CD4-positive, CD25-positive, alpha-beta regulatory T cell (primary cell): ENCODE data around the gene SDE2. TPM values are rescaled to one million over a fixed set of nuclear protein-coding genes. Genes with fewer than 3 reads are reported as not detected.
"Not testable (repeated sequence)": the region's sequence is repeated elsewhere in the genome, so short reads cannot be mapped to it uniquely, and the experiment has no call there.

Source experiments
- ATAC-seq, 2 donors: fragments of 150-1000 bp; cut with Tn5 transposase; one replicate each; pipeline ENCODE4 v1.10.0; 2021; ENCODE audit warnings: low read depth in 2 of 2, moderate number of reproducible peaks in 2 of 2, moderate library complexity in 1 of 2
- DNase-seq, 3 donors: peaks; one replicate each; pipeline versions ENCODE4 v3.0.0 to v3.0.0-alpha.2; 2012 to 2022; ENCODE audit warnings: mixed read lengths in 1 of 3
- H3K27ac ChIP-seq: one replicate; pipeline ENCODE4 v1.7.0; 2013; ENCODE audit warnings: mild to moderate bottlenecking, low read length; ENCODE audit not compliant: insufficient read depth, poor library complexity, severe bottlenecking
- H3K27me3 ChIP-seq: one replicate; pipeline ENCODE4 v1.7.0; 2013; ENCODE audit warnings: low read length; ENCODE audit not compliant: control insufficient read depth, insufficient read depth
- H3K36me3 ChIP-seq: one replicate; pipeline ENCODE4 v1.7.0; 2013; ENCODE audit warnings: mild to moderate bottlenecking, low read length, moderate library complexity; ENCODE audit not compliant: control insufficient read depth, insufficient read depth
- H3K4me1 ChIP-seq: 2 replicates; pipeline ENCODE4 v1.7.0; 2013; ENCODE audit warnings: mild to moderate bottlenecking, low read length; ENCODE audit not compliant: insufficient read depth, control insufficient read depth, poor library complexity, severe bottlenecking
- H3K4me3 ChIP-seq: one replicate; pipeline ENCODE4 v1.7.0; 2013; ENCODE audit warnings: low read depth, mild to moderate bottlenecking, low read length, moderate library complexity
- H3K9me3 ChIP-seq, 2 experiments: 1 replicate in 1 of 2; 2 replicates in 1 of 2; pipeline ENCODE4 v1.7.0; 2013; ENCODE audit warnings: low read length in 2 of 2, mild to moderate bottlenecking in 1 of 2, moderate library complexity in 1 of 2; ENCODE audit not compliant: control insufficient read depth in 2 of 2
- H3K27ac Mint-ChIP-seq, 3 donors: one replicate each; pipeline ENCODE4 v1.8.0; 2020 to 2022; ENCODE audit warnings: mild to moderate bottlenecking in 3 of 3, mixed read lengths in 3 of 3, moderate library complexity in 2 of 3
- H3K27me3 Mint-ChIP-seq: one replicate; pipeline ENCODE4 v1.8.0; 2022; ENCODE audit warnings: mild to moderate bottlenecking, mixed read lengths
- H3K36me3 Mint-ChIP-seq: one replicate; pipeline ENCODE4 v1.8.0; 2020; ENCODE audit warnings: mixed read lengths
- H3K4me1 Mint-ChIP-seq, 4 donors: one replicate each; pipeline ENCODE4 v1.8.0; 2020 to 2022; ENCODE audit warnings: mixed read lengths in 4 of 4, mild to moderate bottlenecking in 1 of 4
- H3K4me3 Mint-ChIP-seq, 4 donors: one replicate each; pipeline ENCODE4 v1.8.0; 2020 to 2022; ENCODE audit warnings: mild to moderate bottlenecking in 4 of 4, mixed read lengths in 4 of 4, moderate library complexity in 3 of 4
- H3K9me3 Mint-ChIP-seq, 7 donors: one replicate each; pipeline ENCODE4 v1.8.0; 2020 to 2022; ENCODE audit warnings: mixed read lengths in 7 of 7, mild to moderate bottlenecking in 3 of 7, moderate library complexity in 2 of 7
- polyA plus RNA-seq, 4 donors: library from polyadenylated mRNA; unstranded; fragments of 300-500 nt; fragmentation: Illumina TruSeq; gene quantifications; one replicate each; pipeline ENCODE4 v1.2.3, GENCODE V29; 2021
- total RNA-seq: library from RNA; stranded (reverse); gene quantifications from one replicate; pipeline ENCODE4 v1.2.3, GENCODE V29; 2022

The SDE2 gene
- total and polyA plus RNA-seq, 5 donors from 2014 or later: 5.9 to 38.1 (median 11.2) TPM

GRCh38 chr1:225939097-225939938 lies 59.8 kb downstream of the SDE2 start:
- H3K4me1 ChIP-seq, ATAC-seq, DNase-seq: not testable (repeated sequence)

GRCh38 chr1:225937048-225937968 lies 61.8 kb downstream of the SDE2 start:
- no peak overlapping the region for H3K4me3 Mint-ChIP-seq
- H3K36me3 Mint-ChIP-seq: no peaks in the 10 kb centered on the region
- H3K9me3 ChIP-seq: no peaks in the 10 kb centered on the region
- H3K9me3 Mint-ChIP-seq: no peaks in the 10 kb centered on the region
- H3K27ac ChIP-seq: no peak overlapping the region
- no peak for ATAC-seq
- H3K27me3 ChIP-seq: no peaks in the 10 kb centered on the region
- H3K4me3 ChIP-seq: no peak overlapping the region
- no peak for DNase-seq
- no peaks in the 10 kb centered on the region for H3K4me1 Mint-ChIP-seq
- no peak overlapping the region for H3K27ac Mint-ChIP-seq
- H3K27me3 Mint-ChIP-seq: peaks cover 3% of the 10 kb centered on the region
- H3K36me3 ChIP-seq: no peaks in the 10 kb centered on the region
- no peaks in the 10 kb centered on the region for H3K4me1 ChIP-seq

More at GRCh38 chr1:225939097-225939938, 59.8 kb downstream of the SDE2 start:
- H3K4me3 ChIP-seq, H3K4me1 Mint-ChIP-seq, H3K4me3 Mint-ChIP-seq, H3K36me3 ChIP-seq, H3K36me3 Mint-ChIP-seq, H3K27me3 ChIP-seq, H3K27me3 Mint-ChIP-seq, H3K27ac ChIP-seq, H3K9me3 ChIP-seq, H3K27ac Mint-ChIP-seq, H3K9me3 Mint-ChIP-seq: not testable (repeated sequence)

GRCh38 chr1:225936523-225936922 lies 62.6 kb downstream of the SDE2 start:
- ATAC-seq: no peak
- no peaks in the 10 kb centered on the region for H3K9me3 ChIP-seq
- H3K4me3 Mint-ChIP-seq: no peak overlapping the region
- H3K27me3 ChIP-seq: no peaks in the 10 kb centered on the region
- no peak overlapping the region for H3K4me3 ChIP-seq
- H3K27me3 Mint-ChIP-seq: peaks cover 10% of the 10 kb centered on the region
- no peaks in the 10 kb centered on the region for H3K36me3 Mint-ChIP-seq
- H3K27ac Mint-ChIP-seq: no peak overlapping the region
- no peaks in the 10 kb centered on the region for H3K4me1 ChIP-seq
- H3K36me3 ChIP-seq: no peaks in the 10 kb centered on the region
- no peak for DNase-seq
- H3K4me1 Mint-ChIP-seq: peaks cover 0 to 1% (median 0%) of the 10 kb centered on the region in 4 donors
- H3K9me3 Mint-ChIP-seq: no peaks in the 10 kb centered on the region
- H3K27ac ChIP-seq: no peak overlapping the region

- not testable (repeated sequence) for DNase-seq, H3K4me1 ChIP-seq, H3K27me3 ChIP-seq, H3K9me3 ChIP-seq, H3K4me1 Mint-ChIP-seq, H3K36me3 Mint-ChIP-seq, H3K4me3 Mint-ChIP-seq, H3K36me3 ChIP-seq, H3K27me3 Mint-ChIP-seq, H3K4me3 ChIP-seq, ATAC-seq, H3K27ac Mint-ChIP-seq, H3K27ac ChIP-seq, H3K9me3 Mint-ChIP-seq
Observed at GRCh38 chr1:225936086-225936485, 63.1 kb downstream of the SDE2 start.

GRCh38 chr1:225934711-225935110 lies 64.4 kb downstream of the SDE2 start:
- no peak overlapping the region for H3K27ac Mint-ChIP-seq
- Histone ChIP-seq H3K27me3 (no peaks in the 10 kb centered on the region), H3K27ac (no peak overlapping the region), H3K4me1 (no peaks in the 10 kb centered on the region), H3K36me3 (no peaks in the 10 kb centered on the region), H3K9me3 (no peaks in the 10 kb centered on the region), H3K4me3 (no peak overlapping the region)
- DNase-seq (no peak), ATAC-seq (no peak)
- H3K9me3 Mint-ChIP-seq: no peaks in the 10 kb centered on the region
- peaks cover 0 to 3% (median 0%) of the 10 kb centered on the region in 4 donors for H3K4me1 Mint-ChIP-seq
- H3K4me3 Mint-ChIP-seq: no peak overlapping the region
- H3K36me3 Mint-ChIP-seq: no peaks in the 10 kb centered on the region
- peaks cover 10% of the 10 kb centered on the region for H3K27me3 Mint-ChIP-seq

GRCh38 chr1:225933072-225933471 lies 66.1 kb downstream of the SDE2 start:
- Histone ChIP-seq H3K27ac (no peak overlapping the region), H3K36me3 (no peaks in the 10 kb centered on the region), H3K4me3 (no peak overlapping the region), H3K27me3 (no peaks in the 10 kb centered on the region), H3K9me3 (no peaks in the 10 kb centered on the region), H3K4me1 (no peaks in the 10 kb centered on the region)
- no peak overlapping the region for H3K4me3 Mint-ChIP-seq
- no peak for ATAC-seq
- H3K27ac Mint-ChIP-seq: no peak overlapping the region
- H3K4me1 Mint-ChIP-seq: peaks cover 0 to 13% (median 3%) of the 10 kb centered on the region in 4 donors
- peaks cover 10% of the 10 kb centered on the region for H3K27me3 Mint-ChIP-seq
- no peaks in the 10 kb centered on the region for H3K9me3 Mint-ChIP-seq
- no peak for DNase-seq
- no peaks in the 10 kb centered on the region for H3K36me3 Mint-ChIP-seq
